ENCODE measurements around the gene ATP6V0D1. TPM values are rescaled to one million over a fixed set of nuclear protein-coding genes. Genes with fewer than 3 reads are reported as not detected.

Gene ATP6V0D1
- polyA plus RNA-seq, 3 donors, result 354 to 687 (median 631) TPM

GRCh38 chr16:67432506-67432890 lies 48.5 kb downstream of the ATP6V0D1 start:
- Histone ChIP-seq H3K4me1 (ENCODE audit: control insufficient read depth in 1 of 2, insufficient read depth in 2 of 2, low read length in 2 of 2) (peaks cover 25 to 34% of the 10 kb centered on the region in 2 donors), H3K4me2 (replicated peaks; ENCODE audit: extremely low read depth, low read length, poor library complexity, severe bottlenecking) (no peak overlapping the region), H2AFZ (ENCODE audit: insufficient read depth, low read depth, low read length, poor library complexity, severe bottlenecking) (no peak overlapping the region), H3K4me3 (replicated peaks in 1 of 3; ENCODE audit: low read depth in 2 of 3, low read length in 3 of 3) (no peak overlapping the region), H3K79me2 (ENCODE audit: insufficient read depth, low read length) (no peaks in the 10 kb centered on the region), H3K36me3 (replicated peaks in 1 of 2; ENCODE audit: control insufficient read depth in 1 of 2, insufficient read depth in 2 of 2, low read length in 2 of 2) (peaks cover 16 to 19% of the 10 kb centered on the region in 2 donors), H4K20me1 (ENCODE audit: insufficient read depth, low read length) (peaks cover 87% of the 10 kb centered on the region), H3K27me3 (ENCODE audit: control insufficient read depth in 2 of 2, insufficient read depth in 2 of 2, low read length in 2 of 2) (peaks cover 22 to 49% of the 10 kb centered on the region in 2 donors), H3K9me3 (replicated peaks in 1 of 2; ENCODE audit: control insufficient read depth in 1 of 2, insufficient read depth in 1 of 2, low read length in 2 of 2) (peaks cover 0 to 9% of the 10 kb centered on the region in 2 donors), H3K27ac (ENCODE audit: low read depth in 1 of 2, low read length in 2 of 2) (no peak overlapping the region), H3K9ac (ENCODE audit: insufficient read depth, low read length, poor library complexity, severe bottlenecking) (no peak overlapping the region)
- Mint-ChIP-seq H3K27me3 (ENCODE audit: low read depth in 3 of 3) (peaks cover 43 to 54% (median 46%) of the 10 kb centered on the region in 3 donors), H3K9me3 (peaks cover 0 to 17% (median 3%) of the 10 kb centered on the region in 7 donors), H3K27ac (peak overlapping the region in 1 of 7 donors; percentile 43), H3K4me3 (peak overlapping the region in 1 of 2 donors; percentile 51), H3K36me3 (peaks cover 28 to 39% of the 10 kb centered on the region in 2 donors), H3K4me1 (peaks cover 30% of the 10 kb centered on the region)
- DNase-seq, result no peak
- no peak for TF ChIP-seq CTCF (IDR thresholded peaks at IDR 0.05)
- WGBS (ENCODE audit: insufficient coverage), result 59% methylated on average over 5 of the region's 5 CpGs
- intact Hi-C loops (cut with micrococcal nuclease), result no loop called here

- 63% methylated on average over 7 of the region's 13 CpGs for WGBS (ENCODE audit: insufficient coverage)
- H3K4me3 ChIP-seq (replicated peaks in 1 of 3; ENCODE audit: low read depth in 2 of 3, low read length in 3 of 3), result peak overlapping the region; percentile 27 to 70 (median 33)
- peaks cover 10 to 14% of the 10 kb centered on the region in 2 donors for H3K36me3 ChIP-seq (replicated peaks in 1 of 2; ENCODE audit: control insufficient read depth in 1 of 2, insufficient read depth in 2 of 2, low read length in 2 of 2)
- H3K27ac Mint-ChIP-seq, result no peak overlapping the region
- no peaks in the 10 kb centered on the region for H3K79me2 ChIP-seq (ENCODE audit: insufficient read depth, low read length)
- H2AFZ ChIP-seq (ENCODE audit: insufficient read depth, low read depth, low read length, poor library complexity, severe bottlenecking), result no peak overlapping the region
- peaks cover 25 to 34% of the 10 kb centered on the region in 2 donors for H3K4me1 ChIP-seq (ENCODE audit: control insufficient read depth in 1 of 2, insufficient read depth in 2 of 2, low read length in 2 of 2)
- H3K27ac ChIP-seq (ENCODE audit: low read depth in 1 of 2, low read length in 2 of 2), result no peak overlapping the region
- H3K9me3 Mint-ChIP-seq, result peaks cover 0 to 20% (median 3%) of the 10 kb centered on the region in 7 donors
- peak overlapping the region; percentile 72 to 88 for H3K4me3 Mint-ChIP-seq
- peaks cover 22 to 49% of the 10 kb centered on the region in 2 donors for H3K27me3 ChIP-seq (ENCODE audit: control insufficient read depth in 2 of 2, insufficient read depth in 2 of 2, low read length in 2 of 2)
- DNase-seq, result peak in 2 of 3 donors; percentile 16 to 24
- no peak overlapping the region for H3K9ac ChIP-seq (ENCODE audit: insufficient read depth, low read length, poor library complexity, severe bottlenecking)
- intact Hi-C loops (cut with micrococcal nuclease), result no loop called here
- H4K20me1 ChIP-seq (ENCODE audit: insufficient read depth, low read length), result peaks cover 81% of the 10 kb centered on the region
- no peak for TF ChIP-seq CTCF (IDR thresholded peaks at IDR 0.05)
- peaks cover 0 to 9% of the 10 kb centered on the region in 2 donors for H3K9me3 ChIP-seq (replicated peaks in 1 of 2; ENCODE audit: control insufficient read depth in 1 of 2, insufficient read depth in 1 of 2, low read length in 2 of 2)
- H3K27me3 Mint-ChIP-seq (ENCODE audit: low read depth in 3 of 3), result peaks cover 46 to 59% (median 46%) of the 10 kb centered on the region in 3 donors
- peaks cover 29% of the 10 kb centered on the region for H3K4me1 Mint-ChIP-seq
- peaks cover 24 to 37% of the 10 kb centered on the region in 2 donors for H3K36me3 Mint-ChIP-seq
- peak overlapping the region; percentile 94 for H3K4me2 ChIP-seq (replicated peaks; ENCODE audit: extremely low read depth, low read length, poor library complexity, severe bottlenecking)
Observed at GRCh38 chr16:67431775-67432505, 49.0 kb downstream of the ATP6V0D1 start.
